Gastrocnemius medialis (tissue), 4 donors: Measurements from ENCODE around the gene GRK4.

ENCODE experiments used
- POLR2A ChIP-seq, 2 donors: fragments of 450-650 bp; IDR thresholded peaks; one replicate each; pipeline ENCODE4 v1.6.1; 2017; ENCODE audit warnings: antibody characterized with exemption in 2 of 2, mild to moderate bottlenecking in 2 of 2, moderate library complexity in 2 of 2
- TF ChIP-seq, protein P1 (sequence below), 5 experiments: fragments of 450-650 bp in 3 of 5; fragments of 200-600 bp in 2 of 5; sonication (generic) in 2 of 5; IDR thresholded peaks in 4 of 5; conservative IDR thresholded peaks in 1 of 5; 1 replicate in 4 of 5; 2 replicates in 1 of 5; pipeline ENCODE4 v1.5.1; 2016 to 2019; ENCODE audit warnings: antibody characterized with exemption in 5 of 5, mild to moderate bottlenecking in 3 of 5, moderate library complexity in 3 of 5

DNA sequence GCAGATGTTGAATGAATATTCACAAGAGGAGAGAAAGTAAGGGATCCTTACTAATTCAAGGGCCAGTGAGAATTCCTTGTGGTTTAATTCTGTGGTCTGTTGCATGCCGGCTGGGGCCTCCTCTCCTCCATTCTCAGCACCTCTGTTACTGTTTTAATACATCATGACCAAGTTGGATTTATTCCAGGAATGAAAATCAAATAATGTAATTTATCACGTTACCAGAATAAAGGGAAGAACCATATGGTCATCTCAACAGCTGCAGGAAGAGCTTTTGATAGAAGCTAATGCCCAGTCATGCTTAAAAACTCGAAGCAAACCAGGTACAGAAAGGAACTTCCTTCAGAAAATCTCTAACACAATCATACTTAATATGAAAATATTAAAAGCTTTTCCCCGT is 54.1 kb downstream of the GRK4 start:
- TF ChIP-seq POLR2A (IDR thresholded peaks at IDR 0.05) = no peak
- TF ChIP-seq, protein P1, sequence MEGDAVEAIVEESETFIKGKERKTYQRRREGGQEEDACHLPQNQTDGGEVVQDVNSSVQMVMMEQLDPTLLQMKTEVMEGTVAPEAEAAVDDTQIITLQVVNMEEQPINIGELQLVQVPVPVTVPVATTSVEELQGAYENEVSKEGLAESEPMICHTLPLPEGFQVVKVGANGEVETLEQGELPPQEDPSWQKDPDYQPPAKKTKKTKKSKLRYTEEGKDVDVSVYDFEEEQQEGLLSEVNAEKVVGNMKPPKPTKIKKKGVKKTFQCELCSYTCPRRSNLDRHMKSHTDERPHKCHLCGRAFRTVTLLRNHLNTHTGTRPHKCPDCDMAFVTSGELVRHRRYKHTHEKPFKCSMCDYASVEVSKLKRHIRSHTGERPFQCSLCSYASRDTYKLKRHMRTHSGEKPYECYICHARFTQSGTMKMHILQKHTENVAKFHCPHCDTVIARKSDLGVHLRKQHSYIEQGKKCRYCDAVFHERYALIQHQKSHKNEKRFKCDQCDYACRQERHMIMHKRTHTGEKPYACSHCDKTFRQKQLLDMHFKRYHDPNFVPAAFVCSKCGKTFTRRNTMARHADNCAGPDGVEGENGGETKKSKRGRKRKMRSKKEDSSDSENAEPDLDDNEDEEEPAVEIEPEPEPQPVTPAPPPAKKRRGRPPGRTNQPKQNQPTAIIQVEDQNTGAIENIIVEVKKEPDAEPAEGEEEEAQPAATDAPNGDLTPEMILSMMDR (IDR thresholded peaks at IDR 0.05 in 4 of 5, conservative IDR thresholded peaks at IDR 0.05 in 1 of 5) = no peak
